Thoracic aorta (tissue), 2 donors: ENCODE data around the gene LILRA2. TPM values are rescaled to one million over a fixed set of nuclear protein-coding genes. Genes with fewer than 3 reads are reported as not detected.
"Not testable (repeated sequence)": the region's sequence is repeated elsewhere in the genome, so short reads cannot be mapped to it uniquely, and the experiment has no call there.

Experiments
- ATAC-seq: fragments of 150-250 bp; one replicate; pipeline ENCODE4 v1.8.0; 2017; ENCODE audit warnings: low read depth; ENCODE audit not compliant: insufficient number of reproducible peaks, low FRiP score
- DNase-seq: peaks from one replicate; pipeline ENCODE4 v3.0.0-alpha.2; 2020; ENCODE audit warnings: low spot score
- H3K27ac ChIP-seq, 2 donors: fragments of 200-600 bp; sonication (generic); 1 replicate in 1 of 2; 2 replicates in 1 of 2; pipeline ENCODE4 v1.5.1; 2016; ENCODE audit warnings: mild to moderate bottlenecking in 2 of 2, moderate library complexity in 2 of 2
- H3K27me3 ChIP-seq: fragments of 200-600 bp; sonication (generic); replicated peaks from 2 replicates; pipeline ENCODE4 v1.6.0; 2016; ENCODE audit warnings: mild to moderate bottlenecking; ENCODE audit not compliant: insufficient read depth
- H3K36me3 ChIP-seq: fragments of 200-600 bp; sonication (generic); one replicate; pipeline ENCODE4 v1.5.1; 2016
- H3K4me1 ChIP-seq, 2 donors: fragments of 200-600 bp; sonication (generic); 1 replicate in 1 of 2; 2 replicates in 1 of 2; pipeline versions ENCODE4 v1.5.1 to v1.6.0; 2016; ENCODE audit warnings: low read depth in 2 of 2, mild to moderate bottlenecking in 1 of 2; ENCODE audit not compliant: control insufficient read depth in 1 of 2
- H3K4me3 ChIP-seq: fragments of 200-600 bp; sonication (generic); 2 replicates; pipeline ENCODE4 v1.5.1; 2016; ENCODE audit warnings: mild to moderate bottlenecking
- H3K9me3 ChIP-seq: fragments of 200-600 bp; sonication (generic); 2 replicates; pipeline ENCODE4 v1.5.1; 2016
- CTCF ChIP-seq: fragments of 200-600 bp; sonication (generic); IDR thresholded peaks from one replicate; pipeline ENCODE4 v1.5.1; 2019; ENCODE audit warnings: antibody characterized with exemption
- total RNA-seq, 2 donors: library from RNA; depleted of rRNA; stranded (reverse); fragments of >200 nt; gene quantifications; one replicate each; pipeline versions ENCODE4 v1.1.0 to v1.2.3, GENCODE V29; 2016

LILRA2 gene
- total RNA-seq, 2 donors from 2014 or later, result 0.68 to 3.1 TPM

GRCh38 chr19:54574527-54575056 lies 1.0 kb downstream of the LILRA2 start:
- no peak for TF ChIP-seq CTCF
- Histone ChIP-seq H3K27me3 (no peaks in the 10 kb centered on the region), H3K4me3 (no peak overlapping the region), H3K27ac (no peak overlapping the region), H3K9me3 (no peaks in the 10 kb centered on the region), H3K36me3 (no peaks in the 10 kb centered on the region), H3K4me1 (no peaks in the 10 kb centered on the region)
- no peak for DNase-seq
- no peak for ATAC-seq

- not testable (repeated sequence) for ATAC-seq, H3K9me3 ChIP-seq, H3K4me1 ChIP-seq, H3K36me3 ChIP-seq, H3K27ac ChIP-seq, DNase-seq, H3K27me3 ChIP-seq, H3K4me3 ChIP-seq
Observed at GRCh38 chr19:54575205-54575604, 1.6 kb downstream of the LILRA2 start.

- no peak for ATAC-seq
- no peak for TF ChIP-seq CTCF
- H3K27ac ChIP-seq, result no peak overlapping the region
- no peaks in the 10 kb centered on the region for H3K27me3 ChIP-seq
- DNase-seq, result no peak
- H3K4me3 ChIP-seq, result no peak overlapping the region
- no peaks in the 10 kb centered on the region for H3K9me3 ChIP-seq
- no peaks in the 10 kb centered on the region for H3K4me1 ChIP-seq
- no peaks in the 10 kb centered on the region for H3K36me3 ChIP-seq
Observed at GRCh38 chr19:54576411-54576976, 2.9 kb downstream of the LILRA2 start.

- no peak overlapping the region for H3K4me3 ChIP-seq
- no peaks in the 10 kb centered on the region for H3K27me3 ChIP-seq
- H3K4me1 ChIP-seq, result no peaks in the 10 kb centered on the region
- no peaks in the 10 kb centered on the region for H3K9me3 ChIP-seq
- no peak overlapping the region for H3K27ac ChIP-seq
- no peak for DNase-seq
- no peak for TF ChIP-seq CTCF
- no peaks in the 10 kb centered on the region for H3K36me3 ChIP-seq
- ATAC-seq, result no peak
Observed at GRCh38 chr19:54577334-54577733, 3.7 kb downstream of the LILRA2 start.

- not testable (repeated sequence) for H3K27ac ChIP-seq, DNase-seq, H3K27me3 ChIP-seq, ATAC-seq, H3K4me3 ChIP-seq, H3K4me1 ChIP-seq, H3K9me3 ChIP-seq, H3K36me3 ChIP-seq
Observed at GRCh38 chr19:54578268-54578667, 4.7 kb downstream of the LILRA2 start.

GRCh38 chr19:54586397-54586796 lies 12.8 kb downstream of the LILRA2 start:
- H3K9me3 ChIP-seq, result no peaks in the 10 kb centered on the region
- H3K4me3 ChIP-seq, result no peak overlapping the region
- no peak for ATAC-seq
- TF ChIP-seq CTCF, result no peak
- no peak overlapping the region for H3K27ac ChIP-seq
- DNase-seq, result no peak
- H3K4me1 ChIP-seq, result no peaks in the 10 kb centered on the region
- no peaks in the 10 kb centered on the region for H3K27me3 ChIP-seq
- H3K36me3 ChIP-seq, result no peaks in the 10 kb centered on the region
